Gastroesophageal sphincter (tissue), 3 donors: ENCODE results near the gene TTLL9.
"Not testable (repeated sequence)": the region's sequence is repeated elsewhere in the genome, so short reads cannot be mapped to it uniquely, and the experiment has no call there.

ENCODE experiments used
- EP300 ChIP-seq: sonication (generic); formaldehyde crosslinking; IDR thresholded peaks from one replicate; pipeline ENCODE4 v1.6.1; 2017; ENCODE audit warnings: antibody characterized with exemption, mild to moderate bottlenecking
- POLR2A ChIP-seq, 2 donors: fragments of 450-650 bp; IDR thresholded peaks; one replicate each; pipeline ENCODE4 v1.6.1; 2017; ENCODE audit warnings: antibody characterized with exemption in 2 of 2, mild to moderate bottlenecking in 2 of 2, moderate library complexity in 1 of 2
- POLR2AphosphoS5 ChIP-seq: sonication (generic); formaldehyde crosslinking; IDR thresholded peaks from one replicate; pipeline ENCODE4 v1.6.1; 2017; ENCODE audit warnings: antibody characterized with exemption
- TF ChIP-seq, protein P1 (sequence below), 4 experiments: fragments of 200-600 bp in 2 of 4; fragments of 450-650 bp in 2 of 4; sonication (generic) in 1 of 4; IDR thresholded peaks; one replicate each; pipeline ENCODE4 v1.5.1; 2017 to 2019; ENCODE audit warnings: antibody characterized with exemption in 4 of 4, mild to moderate bottlenecking in 2 of 4, moderate library complexity in 2 of 4

DNA sequence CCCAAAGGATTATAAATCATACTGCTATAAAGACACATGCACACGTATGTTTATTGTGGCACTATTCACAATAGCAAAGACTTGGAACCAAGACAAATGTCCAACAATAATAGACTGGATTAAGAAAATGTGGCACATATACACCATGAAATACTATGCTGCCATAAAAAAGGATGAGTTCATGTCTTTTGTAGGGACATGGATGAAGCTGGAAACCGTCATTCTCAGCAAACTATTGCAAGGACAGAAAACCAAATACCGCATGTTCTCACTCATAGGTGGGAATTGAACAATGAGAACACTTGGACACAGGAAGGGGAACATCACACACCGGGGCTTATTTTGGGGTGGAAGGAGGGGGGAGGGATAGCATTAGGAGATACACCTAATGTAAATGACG, 51.0 kb downstream of the TTLL9 start:
- TF ChIP-seq, protein P1, sequence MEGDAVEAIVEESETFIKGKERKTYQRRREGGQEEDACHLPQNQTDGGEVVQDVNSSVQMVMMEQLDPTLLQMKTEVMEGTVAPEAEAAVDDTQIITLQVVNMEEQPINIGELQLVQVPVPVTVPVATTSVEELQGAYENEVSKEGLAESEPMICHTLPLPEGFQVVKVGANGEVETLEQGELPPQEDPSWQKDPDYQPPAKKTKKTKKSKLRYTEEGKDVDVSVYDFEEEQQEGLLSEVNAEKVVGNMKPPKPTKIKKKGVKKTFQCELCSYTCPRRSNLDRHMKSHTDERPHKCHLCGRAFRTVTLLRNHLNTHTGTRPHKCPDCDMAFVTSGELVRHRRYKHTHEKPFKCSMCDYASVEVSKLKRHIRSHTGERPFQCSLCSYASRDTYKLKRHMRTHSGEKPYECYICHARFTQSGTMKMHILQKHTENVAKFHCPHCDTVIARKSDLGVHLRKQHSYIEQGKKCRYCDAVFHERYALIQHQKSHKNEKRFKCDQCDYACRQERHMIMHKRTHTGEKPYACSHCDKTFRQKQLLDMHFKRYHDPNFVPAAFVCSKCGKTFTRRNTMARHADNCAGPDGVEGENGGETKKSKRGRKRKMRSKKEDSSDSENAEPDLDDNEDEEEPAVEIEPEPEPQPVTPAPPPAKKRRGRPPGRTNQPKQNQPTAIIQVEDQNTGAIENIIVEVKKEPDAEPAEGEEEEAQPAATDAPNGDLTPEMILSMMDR (IDR thresholded peaks at IDR 0.05) = not testable (repeated sequence)
- not testable (repeated sequence) for TF ChIP-seq POLR2A (IDR thresholded peaks at IDR 0.05); POLR2AphosphoS5; EP300
